ENCODE results near the gene RNF19B. TPM values are rescaled to one million over a fixed set of nuclear protein-coding genes. Genes with fewer than 3 reads are reported as not detected.

Gene RNF19B
- total and polyA plus RNA-seq, 10 of the 15 experiments (the other 5 are each of a cell fraction or from before 2014, with no cell fraction given), result 2.8 to 32.6 (median 16.6) TPM

DNA sequence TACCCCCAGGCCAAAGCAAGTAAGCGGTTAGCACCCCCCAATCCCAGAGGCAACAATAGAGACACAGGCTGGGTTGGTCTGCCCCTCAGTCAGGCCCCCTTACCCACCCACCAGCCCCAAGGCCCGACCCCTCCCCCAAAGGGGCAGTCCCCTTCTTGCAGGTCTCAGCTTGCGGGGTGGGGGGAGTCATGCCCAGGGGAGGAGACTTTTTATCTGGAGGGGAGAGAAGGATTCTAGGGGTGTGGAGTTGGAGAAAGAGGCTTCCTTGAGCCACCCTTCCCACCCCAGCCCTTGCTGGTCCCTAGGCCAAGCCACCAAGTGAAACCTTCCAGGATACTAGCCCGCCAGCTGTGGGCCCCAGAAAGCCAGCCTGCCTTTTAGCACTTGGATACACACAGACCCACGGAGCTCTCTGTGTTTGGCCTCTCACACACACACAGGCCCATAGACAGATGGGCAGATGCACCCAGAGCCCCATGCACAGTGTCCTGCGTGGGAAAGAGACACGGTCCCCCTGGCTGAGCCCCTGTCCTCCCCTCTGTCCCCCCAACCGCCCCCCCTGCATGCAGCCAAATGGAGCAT, 70.5 kb downstream of the RNF19B start (continued):
- TF ChIP-seq NRF1 (conservative IDR thresholded peaks at IDR 0.05; ENCODE audit: low read depth, low read length), result no peak

DNA sequence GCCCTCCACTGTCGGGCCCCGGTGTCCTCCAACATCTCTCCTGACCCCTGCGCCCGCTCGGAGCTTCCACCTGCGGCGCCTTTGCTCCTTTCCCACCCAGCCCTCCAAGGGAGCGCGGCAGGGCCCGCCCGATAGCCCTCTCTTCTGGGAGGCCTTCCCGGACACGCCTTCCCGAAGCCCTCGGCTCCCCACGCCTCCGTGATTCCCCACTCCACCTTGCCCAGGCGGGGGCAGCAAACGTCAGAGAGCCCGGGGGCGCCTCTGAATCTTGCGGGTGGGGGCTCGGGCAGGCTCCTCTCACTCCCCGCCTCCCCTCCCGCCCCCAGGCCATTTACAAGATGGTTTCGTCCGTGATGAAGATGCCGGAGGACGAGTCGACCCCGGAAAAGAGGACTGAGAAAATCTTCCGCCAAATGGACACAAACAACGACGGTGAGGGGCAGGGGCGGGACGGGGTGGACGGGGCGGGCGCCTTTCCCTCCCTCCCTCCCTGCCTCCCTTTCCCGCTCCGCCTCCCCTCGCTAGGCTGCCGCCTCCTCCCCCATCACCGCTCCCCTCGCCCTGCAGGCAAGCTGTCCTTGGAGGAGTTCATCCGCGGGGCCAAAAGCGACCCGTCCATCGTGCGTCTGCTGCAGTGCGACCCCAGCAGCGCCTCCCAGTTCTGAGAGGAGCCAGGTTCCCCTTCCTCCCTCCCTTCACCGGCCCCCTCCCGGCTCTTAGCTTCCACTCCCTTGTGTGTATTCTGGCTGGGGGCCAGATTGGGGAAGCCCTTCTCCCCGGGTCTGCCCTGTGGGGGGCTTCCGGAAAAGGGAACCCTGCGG, 71.2 kb downstream of the RNF19B start:
- peak overlapping the region; percentile 55; the same call in 1 of the 2 replicates for H3K4me3 ChIP-seq
- DNase-seq (ENCODE audit: low read depth, low spot score), result no peak
- peak overlapping the region; percentile 18; the same call in 1 of the 2 replicates for H2AFZ ChIP-seq (ENCODE audit: control insufficient read depth, low read depth, low read length)
- TF ChIP-seq PML (IDR thresholded peaks at IDR 0.05; ENCODE audit: low read length) (no peak), GABPA (IDR thresholded peaks at IDR 0.05; ENCODE audit: low read depth) (no peak), GATAD2B (conservative IDR thresholded peaks at IDR 0.05; ENCODE audit: low read depth) (no peak), PBX3 (IDR thresholded peaks at IDR 0.05; ENCODE audit: insufficient replicate concordance, low read depth, low read length) (no peak), TARDBP (IDR thresholded peaks at IDR 0.05; ENCODE audit: borderline replicate concordance) (no peak), CHD1 (IDR thresholded peaks at IDR 0.05; ENCODE audit: low read depth, low read length) (no peak), ZNF24 (IDR thresholded peaks at IDR 0.05) (no peak), CTCF (IDR thresholded peaks at IDR 0.05 in 2 of 3, conservative IDR thresholded peaks at IDR 0.05 in 1 of 3; ENCODE audit: control insufficient read depth in 2 of 3, extremely low read depth in 1 of 3, insufficient read depth in 1 of 3, low read depth in 3 of 3, low read length in 3 of 3) (peak in 1 of 3 experiments; percentile 17; a peak in 1 of 6 replicates), SUZ12 (IDR thresholded peaks at IDR 0.05; ENCODE audit: unreplicated experiment) (peak; percentile 98)
- H3K36me3 ChIP-seq (ENCODE audit: control insufficient read depth in 2 of 2, insufficient read depth in 2 of 2, low read length in 1 of 2), result no peaks in the 10 kb centered on the region
- SMC1A ChIA-PET (ENCODE audit: uncharacterized antibody, unreplicated experiment), result no interaction called here
- H4K20me1 ChIP-seq (ENCODE audit: control insufficient read depth, insufficient read depth), result no peaks in the 10 kb centered on the region
- H3K4me2 ChIP-seq (ENCODE audit: control insufficient read depth, insufficient read depth), result peak overlapping the region; percentile 50; the same call in 1 of the 2 replicates
- RAD21 ChIA-PET (ENCODE audit: unreplicated experiment), result interaction anchor here (1.4 kb wide), 1 partner anchor 17 kb away, joined by 3 read pairs; no protein-coding TSS in a partner anchor
- H3K9ac ChIP-seq (ENCODE audit: control insufficient read depth, insufficient read depth, low read length), result no peak overlapping the region
- peak; percentile 36; the same call in 1 of the 3 replicates for ATAC-seq
- H3K79me2 ChIP-seq (ENCODE audit: control insufficient read depth, insufficient read depth, low read length), result no peaks in the 10 kb centered on the region
- intact Hi-C loops (cut with micrococcal nuclease; ENCODE audit: unreplicated experiment) (no loop called here), in situ Hi-C loops (cut with MboI) (no loop called here)
- POLR2A ChIA-PET, result interaction anchor here (1.5 kb wide), 1 partner anchor 18 kb away, joined by 4 read pairs; no protein-coding TSS in a partner anchor
- H3K27ac ChIP-seq (ENCODE audit: control insufficient read depth, insufficient read depth), result no peak overlapping the region
- H3K4me1 ChIP-seq (ENCODE audit: control insufficient read depth, insufficient read depth, low read length), result no peaks in the 10 kb centered on the region
- WGBS (ENCODE audit: insufficient coverage, insufficient replicate concordance, low lambda C conversion rate, missing lambda C conversion rate), result 8% methylated on average over 34 of the region's 58 CpGs
- BruUV-seq (replicated peaks), result no TSS peak
- H3K27me3 ChIP-seq (replicated peaks in 1 of 2; ENCODE audit: control insufficient read depth in 2 of 2, insufficient read depth in 2 of 2, low read length in 1 of 2), result peaks cover 8 to 16% of the 10 kb centered on the region in 2 experiments
- no peaks in the 10 kb centered on the region; the same call in 2 of the 3 replicates for H3K9me3 ChIP-seq (replicated peaks; ENCODE audit: control insufficient read depth, insufficient read depth, low read length)
- FAIRE-seq, result no peak
- CTCF ChIA-PET, result interaction anchor here (1.4 to 6.5 kb wide), 3 partner anchors 8 to 373 kb away, joined by 3 to 36 read pairs (median 4); partner anchors contain the start of gene TMEM54
